NCI-H69 (cell line): ENCODE results near the gene DDX3Y.

Experiments used
- DNase-seq: peaks from one replicate; lab custom pipeline; 2025; lab: John Stamatoyannopoulos, UW

The DDX3Y gene

DNA sequence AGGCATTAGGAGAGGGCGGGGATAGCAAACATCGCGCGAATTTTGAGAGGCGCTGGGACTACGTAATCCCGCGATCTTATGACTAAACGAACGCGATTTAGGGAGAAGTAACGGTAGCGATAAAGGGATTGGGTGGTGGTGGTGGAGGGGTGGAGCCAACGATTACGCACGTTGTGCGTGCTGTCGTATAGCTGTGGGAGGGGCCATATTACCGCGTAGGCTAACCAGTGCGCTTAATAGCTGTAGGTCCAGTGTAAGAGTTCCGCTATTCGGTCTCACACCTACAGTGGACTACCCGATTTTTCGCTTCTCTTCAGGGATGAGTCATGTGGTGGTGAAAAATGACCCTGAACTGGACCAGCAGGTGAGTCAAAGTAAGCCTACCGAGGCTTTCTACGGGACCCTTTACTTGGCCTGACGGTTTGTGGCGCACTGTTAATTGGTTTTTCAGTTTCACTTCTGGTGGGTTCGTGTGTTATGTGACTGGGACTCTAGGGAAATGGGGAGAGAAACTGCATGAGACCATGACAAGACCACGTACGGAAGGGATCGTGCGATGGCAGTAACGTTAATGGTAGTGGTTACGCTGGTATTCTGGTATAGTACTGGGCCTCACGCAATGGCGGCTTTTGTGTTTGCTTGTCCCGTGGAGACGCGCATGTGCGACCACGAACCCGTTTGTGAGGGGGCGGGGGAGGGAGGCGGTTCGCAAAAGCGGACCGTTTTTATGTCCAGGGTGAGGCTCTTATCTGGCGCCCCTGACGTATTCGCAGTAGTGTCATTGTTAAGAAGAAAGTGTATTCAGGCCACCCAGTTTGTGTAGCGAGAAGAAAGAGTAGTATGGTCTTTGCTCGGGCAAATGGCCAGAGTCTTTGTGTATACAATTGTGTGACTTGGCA lies at the start of gene DDX3Y:
DDX3Y (plus strand) TSS at position 251 of the 899 bp plus-strand sequence; CDS start at position 320, 69 bp downstream.
- DNase-seq: peak; percentile 94

DNA sequence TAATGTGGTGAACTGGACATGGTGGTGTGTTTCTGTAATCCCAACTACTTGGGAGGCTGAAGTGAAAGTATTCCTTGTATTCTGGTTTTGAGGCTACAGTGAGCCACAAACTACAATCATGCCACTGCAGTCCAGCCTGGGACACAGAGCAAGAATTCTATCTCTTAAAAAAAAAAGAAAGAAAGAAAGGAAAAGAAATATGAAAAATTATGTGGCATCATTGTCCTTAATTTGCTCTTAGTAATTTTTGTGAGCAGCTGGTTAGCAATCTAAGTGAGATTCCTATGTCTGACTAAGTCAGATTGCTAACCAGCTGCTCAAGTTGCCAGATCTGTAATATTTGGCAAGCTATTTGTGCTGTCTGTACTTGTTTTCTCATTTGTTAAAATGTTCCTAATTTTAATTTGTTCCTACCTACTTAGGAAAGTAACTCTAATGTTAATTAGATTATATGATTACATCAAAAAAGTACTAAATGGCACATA lies 48.8 kb upstream of the DDX3Y start:
- no peak for DNase-seq

DNA sequence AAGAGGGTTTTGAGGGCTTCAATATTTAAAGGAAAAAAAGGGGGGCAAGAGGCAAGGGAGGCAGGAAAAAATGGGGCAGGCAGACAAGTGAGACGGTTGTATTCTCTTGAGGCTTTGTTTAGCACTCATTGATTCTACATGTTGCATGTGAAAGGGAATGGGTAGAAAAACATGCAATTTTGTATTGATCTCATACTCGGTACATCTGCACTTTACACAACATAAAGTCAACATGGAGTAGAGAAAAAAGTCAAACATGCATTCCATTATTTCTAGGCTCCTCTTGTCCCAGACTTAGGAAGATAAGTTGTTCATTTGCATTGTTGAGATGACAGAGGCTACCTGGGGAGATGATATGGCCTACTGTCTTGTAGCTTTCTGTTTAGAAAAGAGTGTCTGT lies 36.7 kb upstream of the DDX3Y start:
- no peak for DNase-seq

DNA sequence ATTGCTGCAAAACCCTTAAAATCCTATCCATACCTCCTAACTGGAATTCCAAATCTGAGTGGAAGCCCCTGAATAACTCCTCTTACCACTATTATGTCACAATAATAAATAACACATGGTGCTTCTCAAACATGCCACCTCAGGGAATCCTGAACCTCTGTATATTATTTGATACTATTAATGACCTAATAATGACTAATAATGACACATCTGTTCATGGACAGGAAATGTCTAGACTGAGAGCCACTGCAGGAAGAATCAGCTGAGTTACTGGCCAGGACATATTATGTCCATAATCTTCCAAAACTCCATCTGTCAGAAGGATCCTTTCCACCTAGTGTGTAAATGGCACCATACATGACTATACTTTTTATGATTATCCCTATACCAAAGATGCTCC lies 7.7 kb upstream of the DDX3Y start:
- no peak for DNase-seq

DNA sequence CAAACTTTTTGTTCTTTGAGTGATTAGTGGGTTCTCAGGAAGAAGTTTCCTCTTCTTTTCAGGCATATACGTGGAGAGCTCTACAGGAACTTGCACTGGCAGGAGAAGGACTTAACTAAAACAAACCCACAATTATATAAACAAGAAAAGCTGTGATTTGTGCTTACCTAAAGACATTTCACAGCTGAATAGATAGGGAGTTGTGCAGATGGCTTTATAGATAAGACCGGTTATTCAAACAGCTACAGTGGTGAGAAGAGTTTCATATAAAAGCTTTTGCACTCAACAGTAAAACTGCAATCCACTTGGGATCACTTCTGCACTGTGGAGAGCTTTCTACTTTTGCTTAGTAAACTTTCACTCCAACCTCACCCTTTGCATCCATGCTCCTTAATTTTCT lies 6.1 kb upstream of the DDX3Y start:
- no peak for DNase-seq

DNA sequence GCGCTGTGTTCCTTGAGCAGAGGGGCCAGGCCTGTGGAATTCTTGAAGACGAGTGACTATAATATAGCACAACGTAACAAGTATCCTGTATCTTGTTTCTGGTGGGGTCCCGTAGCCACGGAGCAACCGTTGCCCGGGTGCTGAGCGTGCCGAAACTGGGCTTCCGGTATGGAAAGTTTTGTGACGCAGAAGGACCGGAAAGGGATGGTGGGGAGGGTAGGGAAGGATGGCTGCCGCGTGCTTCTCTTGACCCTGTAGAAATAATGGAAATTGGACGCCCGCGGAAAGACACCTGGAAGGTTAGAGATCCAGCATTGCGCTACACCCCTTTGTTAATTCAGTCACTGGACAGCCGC lies 827 bp downstream of the DDX3Y start:
- peak; percentile 80 for DNase-seq

DNA sequence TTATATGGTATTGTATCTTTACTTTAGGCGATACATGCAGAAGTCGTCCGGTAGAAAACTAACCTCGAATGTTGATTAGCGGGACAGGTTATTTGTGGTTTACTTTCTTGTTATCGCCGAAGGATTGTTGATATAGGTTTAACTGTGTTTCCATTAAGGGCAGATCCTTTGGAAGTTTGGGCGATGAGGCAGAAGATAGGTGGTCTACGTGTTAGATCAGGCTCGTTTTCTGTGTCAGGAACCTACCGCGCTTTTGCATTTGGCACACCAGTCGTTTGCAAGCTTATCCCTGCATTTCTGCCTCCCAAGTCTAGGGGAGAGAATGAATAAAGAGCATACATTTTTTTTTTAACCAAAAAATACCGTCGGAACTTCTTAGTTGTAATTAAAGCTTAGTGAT lies 1.2 kb downstream of the DDX3Y start:
- DNase-seq: peak; percentile 43

DNA sequence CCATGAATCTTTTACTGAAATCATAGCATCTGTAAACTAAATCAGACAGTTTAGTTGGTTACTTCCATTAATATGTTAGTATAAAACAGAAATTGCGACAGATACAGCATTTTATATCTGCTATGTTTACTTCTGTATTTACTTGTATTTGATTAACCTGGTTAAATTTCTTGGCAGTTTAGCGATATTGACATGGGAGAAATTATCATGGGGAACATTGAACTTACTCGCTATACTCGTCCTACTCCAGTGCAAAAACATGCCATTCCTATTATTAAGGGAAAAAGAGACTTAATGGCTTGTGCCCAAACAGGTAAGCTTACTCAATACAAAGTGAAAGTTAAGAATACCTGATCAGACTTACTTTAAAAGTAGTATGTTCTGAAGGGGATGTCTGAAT lies 8.9 kb downstream of the DDX3Y start:
- DNase-seq: no peak

DNA sequence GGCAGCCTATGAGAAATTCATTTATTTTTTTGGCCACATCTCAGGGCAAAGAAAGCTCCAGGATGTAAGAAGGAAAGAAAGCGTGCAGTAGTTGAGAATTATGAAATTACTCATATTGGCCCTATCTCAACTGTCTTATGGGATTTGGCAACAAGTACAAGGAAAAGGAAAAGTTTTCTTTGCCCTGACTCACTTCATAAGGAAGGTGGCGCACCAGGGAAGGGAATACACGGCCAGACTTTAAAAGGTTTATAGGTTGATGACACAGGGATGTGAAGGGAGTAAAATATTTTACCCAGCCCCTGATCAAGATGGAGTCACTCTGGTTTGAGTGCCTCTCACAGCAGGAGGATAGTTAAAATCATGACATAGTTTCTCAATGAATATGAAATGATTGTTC lies 23.4 kb downstream of the DDX3Y start:
- peak; percentile 0 for DNase-seq

DNA sequence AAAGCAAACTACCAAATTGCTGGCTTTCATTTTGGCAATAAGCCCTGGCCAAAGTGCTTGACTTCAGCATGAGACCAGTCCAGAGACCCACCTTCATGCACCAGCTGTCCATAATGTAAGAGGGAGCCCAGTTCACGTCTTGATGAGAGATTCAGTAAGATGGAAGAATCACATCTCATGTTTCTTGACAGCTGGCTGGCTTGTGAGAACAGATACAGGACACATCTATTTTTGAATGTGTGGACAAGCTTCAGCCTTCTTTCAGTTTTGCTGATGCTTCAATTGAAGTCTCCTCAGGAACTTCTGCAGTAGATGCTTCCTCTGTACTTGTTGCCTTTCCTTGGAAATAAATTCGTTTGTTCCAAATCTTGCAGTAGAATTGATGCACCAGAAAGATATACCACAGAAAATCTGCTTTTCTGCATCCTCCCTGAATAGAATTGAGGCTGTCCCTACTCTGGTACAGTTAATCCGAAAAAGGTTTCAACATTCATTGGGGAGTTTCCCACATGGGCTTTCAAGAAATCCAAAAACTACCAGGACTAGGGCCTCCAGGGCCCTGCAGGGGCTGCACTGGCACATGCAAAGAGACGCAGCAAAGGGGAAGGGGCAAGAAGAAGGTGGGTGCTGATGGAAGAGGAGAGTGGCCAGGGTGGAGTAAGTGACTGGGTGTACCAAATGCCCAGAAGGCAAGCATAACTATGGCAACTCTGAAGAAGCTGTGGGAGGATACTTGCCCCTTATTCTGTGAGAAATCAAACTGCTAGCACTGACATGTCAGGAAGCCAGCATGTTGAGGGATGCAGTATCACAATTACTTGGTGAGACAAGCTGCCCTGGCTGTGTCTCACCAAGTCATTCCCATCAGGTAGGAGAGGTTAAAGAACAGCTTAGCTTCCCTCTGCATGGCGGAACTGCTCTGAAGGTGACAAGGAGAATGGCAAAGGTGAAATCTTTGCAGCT lies 37.3 kb downstream of the DDX3Y start:
- DNase-seq: no peak
